GM21529 (cell line): ENCODE data around the gene GNPAT.
A peak's percentile ranks its signal among the peaks of the same experiment; 100 is the strongest.

Source experiments
- ATAC-seq: cut with Tn5 transposase; IDR thresholded peaks from one replicate; pipeline ENCODE4 v1.9.1; 2021; ENCODE audit not compliant: unreplicated experiment

GNPAT gene

DNA sequence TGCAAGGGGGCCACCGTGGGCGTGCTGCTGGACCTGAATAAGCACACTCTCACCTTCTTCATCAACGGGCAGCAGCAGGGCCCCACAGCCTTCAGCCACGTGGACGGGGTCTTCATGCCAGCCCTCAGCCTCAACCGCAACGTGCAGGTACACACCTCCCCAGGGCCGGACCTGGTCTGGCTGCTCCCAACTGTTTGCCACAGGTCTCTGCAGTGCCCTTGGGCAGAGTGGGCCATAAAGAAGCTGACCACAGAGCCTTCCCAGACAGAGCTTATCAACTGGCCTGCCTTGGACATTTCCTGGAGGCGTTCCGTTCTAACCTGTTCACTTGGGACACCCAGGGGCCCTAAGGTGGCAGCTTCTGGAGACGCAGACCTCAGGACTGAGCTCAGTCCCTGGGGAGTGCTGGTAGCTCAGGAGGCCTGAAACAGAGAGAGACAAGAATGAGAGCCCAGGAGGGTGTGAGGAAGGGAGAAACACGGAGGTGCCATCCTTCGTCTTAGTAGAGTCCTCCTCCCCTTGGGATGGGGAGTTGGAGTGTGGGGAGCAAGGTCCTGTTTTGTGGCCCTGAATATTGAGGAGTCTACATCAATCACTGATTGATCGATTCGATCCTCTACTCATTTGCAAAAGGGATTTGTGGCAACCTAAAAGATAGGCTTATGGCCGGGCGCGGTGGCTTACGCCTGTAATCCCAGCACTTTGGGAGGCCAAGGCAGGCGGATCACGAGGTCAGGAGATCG, 27.0 kb upstream of the GNPAT start:
- no peak for ATAC-seq

DNA sequence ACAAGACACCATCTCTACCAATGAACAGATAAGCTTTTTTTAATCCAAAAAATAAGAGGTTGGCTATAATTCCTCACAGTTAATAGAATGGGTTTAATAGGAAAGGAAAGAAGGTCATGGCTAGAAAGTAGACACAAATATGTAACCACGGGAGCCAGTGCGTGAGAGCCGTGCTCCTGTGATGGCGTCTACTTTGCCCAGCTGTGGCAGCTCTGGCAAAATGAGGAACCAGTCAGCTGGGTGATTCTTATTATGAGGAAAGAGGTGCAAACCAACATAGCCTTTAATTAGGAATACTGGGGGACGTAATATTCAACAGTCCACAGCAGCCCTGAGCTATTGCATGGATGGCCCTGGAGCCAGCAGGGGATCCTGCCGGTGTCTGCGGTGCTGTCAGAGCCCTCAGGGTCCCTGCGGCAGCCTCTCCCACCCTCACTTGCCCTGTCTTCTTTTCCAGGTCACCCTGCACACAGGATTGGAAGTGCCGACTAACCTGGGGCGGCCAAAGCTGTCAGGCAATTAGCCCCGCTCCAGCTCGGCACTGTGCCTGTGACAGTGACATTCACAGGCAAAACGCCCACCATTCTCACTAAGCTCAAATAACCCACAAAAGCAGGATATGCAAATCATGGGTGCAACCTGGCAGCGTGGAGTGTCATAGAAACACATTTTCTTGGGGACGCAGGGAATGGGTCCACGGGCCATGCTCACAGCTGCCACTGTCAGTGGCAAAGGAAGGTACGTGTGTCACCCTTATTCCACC, 25.9 kb upstream of the GNPAT start:
- ATAC-seq = no peak

DNA sequence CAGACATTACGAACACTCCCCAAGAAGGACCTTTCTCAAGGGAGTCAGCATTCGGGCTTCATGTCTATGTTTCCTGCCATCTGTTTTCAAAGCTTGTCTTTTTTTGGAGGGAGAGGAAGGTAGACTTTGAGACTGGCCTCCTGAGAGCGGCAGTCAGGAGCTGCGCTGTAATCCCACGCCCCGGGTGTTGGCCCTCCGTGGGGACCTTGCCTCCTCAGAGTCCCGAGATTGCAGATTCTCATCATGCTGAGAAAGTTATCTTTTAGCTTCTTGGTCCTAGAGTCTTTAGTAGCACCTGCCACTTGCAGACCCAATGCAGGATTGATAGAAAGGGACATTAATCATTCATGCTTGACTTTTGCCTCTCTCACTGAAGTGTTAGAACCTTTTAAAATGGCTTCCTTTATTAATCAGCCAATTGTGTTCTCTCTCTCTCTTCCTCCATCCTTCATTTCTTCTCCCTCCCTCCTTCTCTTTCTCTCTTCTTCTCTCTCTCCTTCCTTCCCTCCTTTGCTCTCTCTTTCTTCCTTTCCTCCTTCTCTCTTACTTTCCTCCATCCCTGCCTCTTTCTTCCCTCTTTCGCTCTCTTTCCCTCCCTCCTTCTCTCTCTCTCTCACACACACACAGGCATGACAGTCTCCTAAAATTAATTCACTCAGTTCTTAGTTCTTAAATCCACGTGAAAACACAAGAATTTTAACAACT, 25.2 kb upstream of the GNPAT start:
- ATAC-seq = no peak

DNA sequence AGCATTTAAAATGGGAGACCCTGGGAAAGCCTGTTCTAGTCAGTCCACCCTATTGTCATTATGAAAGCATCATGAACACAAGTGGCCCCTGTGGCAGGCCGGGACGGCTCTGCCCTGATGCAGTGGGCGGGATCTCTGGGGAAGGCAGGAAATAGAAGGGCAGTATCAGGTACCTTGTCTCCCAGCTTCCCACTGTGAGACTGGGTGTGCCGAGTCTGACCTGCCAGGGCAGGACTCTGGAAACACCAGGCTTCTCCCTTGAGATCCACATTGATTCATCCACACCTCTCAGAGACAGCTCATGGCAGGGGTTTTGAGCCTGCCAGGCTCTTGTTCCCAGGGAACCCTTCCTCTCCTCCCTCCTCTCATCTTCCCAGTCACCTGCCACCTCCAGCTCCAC, 24.5 kb upstream of the GNPAT start:
- ATAC-seq = no peak

DNA sequence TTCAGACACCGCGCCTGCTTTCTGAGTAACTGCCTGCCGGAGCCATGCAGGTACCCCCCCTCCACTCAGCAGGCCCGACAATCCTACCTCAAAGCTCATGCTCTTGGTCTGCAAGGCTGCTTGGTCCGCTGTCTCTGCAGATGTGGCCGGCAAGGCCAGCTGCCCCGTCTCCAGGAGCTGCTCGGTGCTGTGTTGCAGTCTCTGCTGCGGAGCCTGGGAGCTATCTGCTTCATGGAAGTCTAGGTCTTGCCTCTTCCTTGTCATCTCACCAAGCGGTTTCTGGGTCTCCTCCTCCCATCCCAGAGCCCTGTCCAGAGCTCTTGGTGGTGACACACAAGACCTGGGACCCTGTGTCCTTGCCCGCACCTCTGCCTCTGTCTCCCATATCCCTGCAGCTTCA, 24.0 kb upstream of the GNPAT start:
- no peak for ATAC-seq

DNA sequence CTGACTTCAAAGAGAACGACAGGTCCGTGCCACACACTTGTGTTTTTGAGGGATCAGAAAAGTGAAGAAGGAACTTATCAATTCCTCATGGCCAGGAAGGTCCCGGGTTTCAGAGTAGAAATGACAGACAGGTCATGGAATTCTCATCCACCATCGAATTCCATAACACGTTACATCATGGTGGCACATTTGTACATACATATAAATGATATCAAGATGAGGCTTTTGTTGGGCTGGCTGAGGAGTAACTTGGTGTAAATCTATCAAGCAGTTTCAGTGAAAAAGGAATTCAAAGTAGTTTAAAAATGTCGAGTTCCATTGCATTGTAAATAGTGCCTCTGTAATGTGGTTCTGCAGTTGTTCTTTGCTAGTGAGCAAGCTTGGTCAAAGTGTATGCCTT, 22.9 kb upstream of the GNPAT start:
- no peak for ATAC-seq

DNA sequence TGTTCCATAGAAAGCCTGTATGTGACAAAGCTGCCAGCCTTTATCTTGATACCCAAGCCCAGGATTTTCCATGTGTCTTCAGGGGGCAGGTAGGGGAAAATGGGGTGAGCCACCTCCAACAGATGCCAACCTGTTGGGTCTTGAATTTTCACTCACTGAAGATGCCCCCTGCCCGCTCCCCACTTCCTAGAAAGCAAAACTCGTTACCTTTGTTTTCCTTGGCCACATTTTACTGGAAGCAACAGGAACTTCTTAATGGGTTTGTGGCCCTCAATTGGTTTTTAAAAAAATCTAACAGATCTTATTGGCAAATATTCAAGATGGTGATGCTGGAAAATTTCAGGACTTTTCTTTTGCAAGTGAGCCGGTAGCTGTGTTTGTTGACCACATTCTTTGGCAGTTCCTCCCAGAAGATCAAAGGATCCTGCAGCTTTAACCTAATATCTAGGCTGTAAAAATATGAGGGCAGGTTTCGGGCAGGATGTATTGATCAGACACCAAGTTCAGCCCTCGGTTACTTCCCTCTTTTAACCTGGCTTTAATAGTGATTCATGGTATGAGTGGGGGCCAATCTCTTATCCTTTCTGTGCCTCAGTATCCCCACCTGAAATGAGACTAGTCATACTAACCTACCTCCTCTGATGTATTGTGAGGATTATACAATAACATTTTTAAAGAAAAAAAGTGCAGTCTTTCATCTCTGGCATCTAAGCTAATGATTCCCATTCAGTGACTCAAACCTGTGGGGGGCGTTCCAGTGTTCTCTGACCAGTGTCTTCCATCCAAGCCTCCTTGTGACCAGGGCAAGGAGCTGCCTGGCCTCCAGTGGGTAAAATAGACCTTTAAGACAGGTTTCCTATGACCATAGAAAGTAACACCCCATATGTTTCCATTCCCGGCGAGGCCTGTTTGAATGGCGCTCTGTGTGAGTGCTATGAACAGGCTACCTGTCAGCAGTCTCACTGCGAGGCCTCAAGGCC, 21.3 kb upstream of the GNPAT start:
- no peak for ATAC-seq

DNA sequence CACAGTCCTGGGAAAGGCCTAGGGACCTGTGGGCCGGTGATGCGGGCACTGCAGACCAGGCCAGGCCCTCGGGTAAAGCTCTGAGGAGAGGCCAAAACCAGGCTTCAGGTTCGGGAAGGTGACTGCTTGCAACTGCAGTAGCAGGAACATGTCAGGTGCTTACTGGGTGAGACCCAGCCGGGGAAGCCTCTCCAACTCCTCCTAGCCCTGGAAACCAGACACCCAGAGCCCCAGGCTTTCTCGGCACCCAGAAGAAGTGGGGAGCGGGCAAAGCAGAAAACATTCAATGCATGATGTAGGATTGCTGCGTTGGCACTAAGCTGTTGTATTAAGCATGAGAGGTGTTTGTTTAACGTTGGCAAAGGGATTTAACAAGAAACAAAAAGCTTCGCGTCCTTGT, 20.2 kb upstream of the GNPAT start:
- ATAC-seq = no peak

DNA sequence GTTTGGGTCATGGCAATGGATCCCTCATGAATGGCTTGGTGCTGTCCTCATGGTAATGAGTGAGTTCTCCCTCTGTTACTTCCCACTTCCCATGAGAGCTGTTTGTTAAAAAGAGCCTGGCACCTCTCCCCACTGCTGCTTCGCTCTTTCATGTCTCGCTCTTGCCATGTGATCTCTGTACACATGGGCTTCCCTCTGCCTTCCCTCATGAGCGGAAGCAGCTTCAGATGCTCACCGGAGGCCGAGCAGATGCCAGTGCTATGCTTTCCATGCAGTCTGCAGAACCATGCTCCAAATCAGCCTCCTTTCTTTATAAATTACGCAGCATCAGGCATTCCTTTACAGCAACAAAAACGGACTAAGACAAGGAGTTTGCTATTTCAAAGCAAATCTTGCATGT, 14.9 kb upstream of the GNPAT start:
- ATAC-seq = no peak

DNA sequence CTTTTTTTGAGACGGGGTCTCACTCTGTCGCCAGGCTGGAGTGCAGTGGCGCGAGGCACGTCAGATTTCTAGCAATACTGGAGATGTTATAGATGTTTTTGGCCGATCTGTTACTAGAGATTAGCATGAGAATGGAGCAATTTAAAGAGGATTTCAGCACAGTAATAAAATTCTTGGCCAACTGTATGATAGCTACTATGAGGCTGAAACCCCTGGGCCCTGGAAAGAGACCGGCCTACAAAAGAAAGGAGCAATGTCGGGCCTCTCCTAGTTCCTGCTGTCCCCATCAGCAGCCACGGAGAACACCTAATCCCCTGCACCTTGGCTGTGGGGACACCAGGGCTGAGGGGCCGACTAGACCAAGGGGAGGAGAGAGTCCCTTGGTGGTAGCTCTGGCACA, 9.5 kb upstream of the GNPAT start:
- ATAC-seq = no peak

DNA sequence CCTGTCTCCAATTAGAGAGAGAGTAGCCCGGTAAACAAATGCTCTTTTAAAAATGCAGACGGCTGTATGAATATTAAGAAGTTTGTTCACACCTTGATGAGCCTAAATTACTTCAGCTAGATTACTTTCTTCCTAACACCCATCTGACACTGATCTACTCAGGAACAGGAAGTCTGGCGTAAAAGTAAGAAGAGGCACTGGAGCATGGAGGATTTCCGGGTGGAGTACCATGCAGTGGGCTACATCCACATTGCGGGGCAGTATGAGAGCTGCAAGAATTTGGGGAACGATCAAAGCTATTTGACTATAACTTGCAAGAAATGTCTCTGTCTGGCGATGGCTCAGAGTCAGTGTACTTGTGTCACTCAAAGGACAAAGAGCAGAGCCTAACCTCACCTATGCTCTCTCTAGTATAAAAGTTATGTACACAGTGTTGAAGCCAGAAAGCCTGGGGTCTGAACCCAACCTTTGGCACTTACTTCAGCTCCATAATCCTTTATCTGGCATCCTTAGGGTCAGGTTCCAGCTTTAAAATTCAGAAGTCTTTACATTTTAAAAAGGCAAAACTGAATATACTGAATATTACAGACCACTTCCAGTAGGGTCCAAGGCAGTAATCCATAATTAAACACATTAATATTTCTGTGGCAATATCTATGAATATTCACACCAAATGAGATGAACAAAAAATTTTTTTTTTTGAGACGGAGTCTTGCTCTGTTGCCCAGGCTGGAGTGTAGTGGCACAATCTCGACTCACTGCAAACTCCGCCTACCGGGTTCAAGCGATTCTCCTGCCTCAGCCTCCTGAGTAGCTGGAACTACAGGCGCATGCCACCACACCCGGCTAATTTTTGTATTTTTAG, 7.9 kb upstream of the GNPAT start:
- ATAC-seq = peak; percentile 76

DNA sequence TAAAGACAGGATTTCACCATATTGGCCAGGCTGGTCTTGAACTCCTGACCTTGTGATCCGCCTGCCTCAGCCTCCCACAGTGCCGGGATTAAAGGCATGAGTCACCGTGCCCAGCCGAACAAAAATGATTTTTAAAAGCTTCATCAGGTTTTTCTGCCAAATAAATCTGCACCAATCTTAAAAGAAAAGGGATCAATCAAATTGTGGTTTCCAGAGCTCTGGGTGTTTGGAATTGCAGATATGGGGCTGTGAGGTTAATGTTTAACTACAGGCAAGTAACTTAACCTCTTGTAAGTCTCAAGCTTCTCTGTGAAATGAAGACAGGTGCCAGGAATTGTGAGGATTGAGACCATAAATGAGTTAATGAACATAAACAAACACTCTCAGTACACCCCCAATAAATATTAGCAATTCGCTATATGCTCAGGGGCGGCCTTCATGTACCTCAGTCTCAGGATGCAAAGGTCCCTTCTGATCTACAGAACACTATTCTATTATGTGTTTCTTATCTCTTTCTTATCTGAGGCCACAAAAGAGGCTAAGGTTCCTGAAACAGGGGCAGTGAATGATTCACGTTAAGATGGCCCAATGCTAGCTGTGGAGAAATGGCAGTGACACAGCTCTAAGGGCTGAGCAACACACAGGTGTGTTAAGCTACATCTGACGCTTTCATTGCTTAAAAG, 7.1 kb upstream of the GNPAT start:
- no peak for ATAC-seq

DNA sequence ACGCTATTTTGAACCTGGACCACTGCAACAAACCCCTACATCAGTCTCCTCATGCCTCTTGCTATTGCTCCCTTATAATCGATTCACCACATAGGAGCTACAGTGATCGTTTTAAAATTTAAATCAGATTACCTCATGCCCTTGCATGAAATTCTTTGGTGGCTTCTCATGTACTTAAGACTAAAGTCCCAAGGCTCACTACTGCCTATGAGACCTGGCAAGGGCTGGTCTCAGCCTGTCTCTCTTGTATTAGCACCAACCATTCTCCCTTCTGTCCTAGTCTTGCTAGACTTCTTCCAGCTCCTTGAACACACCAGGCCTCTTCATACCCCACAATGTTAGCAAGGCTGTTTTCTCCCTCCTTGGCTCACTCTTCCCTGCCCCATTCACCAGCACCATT, 6.5 kb upstream of the GNPAT start:
- ATAC-seq = no peak

DNA sequence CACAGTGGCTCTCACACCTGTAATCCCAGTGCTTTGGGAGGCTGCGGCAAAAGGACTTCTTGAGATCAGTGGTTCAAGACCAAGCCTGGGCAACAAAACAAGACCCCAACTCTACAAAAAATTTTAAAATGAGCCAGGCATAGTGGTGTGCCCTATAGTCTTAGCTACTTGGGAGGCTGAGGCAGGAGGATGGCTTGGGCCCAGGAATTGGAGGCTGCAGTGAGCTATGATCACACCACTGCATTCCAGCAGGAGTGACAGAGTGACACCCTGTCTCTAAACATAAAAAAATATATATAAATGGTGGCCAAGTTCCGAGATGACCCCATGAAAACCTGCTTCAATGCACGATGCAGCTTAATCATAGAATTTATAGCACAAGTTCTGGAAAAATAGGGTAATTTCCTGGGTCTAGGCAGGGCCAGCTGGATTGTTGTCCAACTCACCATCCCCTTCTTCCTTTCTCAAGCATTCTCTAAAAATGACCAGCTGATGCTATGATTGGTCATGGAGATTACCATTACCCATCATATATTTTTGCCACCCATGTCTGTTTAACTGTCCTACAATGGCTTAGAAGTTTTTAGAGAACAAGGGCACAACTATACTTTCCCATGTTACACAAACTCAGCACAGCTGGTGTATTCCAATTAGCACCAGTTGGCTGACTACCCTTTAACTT, 5.3 kb upstream of the GNPAT start:
- ATAC-seq = no peak

DNA sequence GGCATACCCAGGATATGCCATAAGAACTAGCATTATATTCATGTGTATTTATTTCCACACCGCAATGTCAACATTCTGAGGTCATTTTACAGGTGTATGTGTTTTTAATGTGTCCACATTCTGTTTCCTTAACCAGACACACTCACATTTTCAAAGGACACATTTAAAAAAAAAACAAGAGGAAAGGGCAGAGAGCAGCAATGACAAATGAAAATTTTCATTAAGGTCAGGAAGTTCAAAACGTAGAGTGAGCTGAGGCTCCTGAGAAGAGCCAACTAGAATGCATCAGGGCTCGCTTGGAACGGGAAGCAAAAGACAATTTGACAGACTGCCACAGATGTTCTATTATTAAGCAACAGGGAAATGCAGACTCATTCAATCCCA, 4.8 kb upstream of the GNPAT start:
- ATAC-seq = no peak

DNA sequence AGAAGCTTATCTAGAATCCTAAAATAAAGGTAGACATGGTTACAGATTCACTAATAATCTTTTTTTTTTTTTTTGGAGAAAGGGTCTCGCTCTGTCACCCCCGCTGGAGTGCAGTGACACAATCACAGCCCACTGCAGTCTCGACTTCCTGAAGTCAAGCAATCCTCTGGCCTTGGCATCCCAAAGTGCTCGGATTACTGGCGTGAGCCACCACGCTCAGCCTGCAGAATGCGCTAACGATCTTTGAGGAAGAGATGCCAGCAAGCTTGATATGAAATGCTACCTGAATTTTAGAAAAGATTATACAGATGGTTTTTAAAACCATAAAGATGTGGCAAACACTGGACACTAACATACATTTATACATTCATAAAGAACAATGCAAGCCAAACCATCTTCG, 4.1 kb upstream of the GNPAT start:
- no peak for ATAC-seq

DNA sequence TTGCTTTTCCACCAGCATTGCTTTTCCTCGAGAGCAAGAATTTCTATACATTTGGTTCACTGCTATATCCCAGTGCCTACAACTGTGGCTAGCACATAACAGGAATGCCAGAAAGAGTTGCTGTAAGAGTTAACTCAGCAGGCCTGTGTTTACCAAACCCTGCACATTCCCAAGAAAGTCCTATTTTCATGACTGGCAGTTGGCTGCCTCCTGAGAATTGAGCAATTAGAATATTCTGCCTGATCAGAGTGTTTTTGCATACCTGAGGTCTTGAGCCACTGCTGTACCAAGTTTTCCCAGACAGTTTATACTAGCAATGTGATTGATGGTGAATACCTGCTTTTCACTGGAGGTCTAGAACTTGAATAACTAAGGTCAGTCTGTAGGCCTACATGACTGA, 2.7 kb upstream of the GNPAT start:
- no peak for ATAC-seq

DNA sequence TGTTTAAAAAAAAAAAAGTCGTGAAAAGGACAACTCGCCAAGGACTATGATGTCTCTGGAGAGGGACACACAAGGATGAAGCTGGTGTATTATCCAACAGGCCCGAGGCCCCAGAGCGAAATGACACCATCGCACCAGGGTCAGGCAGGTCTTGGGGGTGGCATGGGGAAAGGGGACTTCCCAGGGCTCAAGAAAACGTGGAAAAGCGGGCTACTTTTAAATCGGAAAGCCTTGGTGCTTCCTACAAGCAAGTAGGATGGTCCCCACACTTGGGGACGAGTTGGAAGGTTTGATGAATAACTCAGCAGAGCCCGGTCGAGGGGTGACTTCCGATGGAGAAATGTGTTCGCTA, 505 bp upstream of the GNPAT start:
- ATAC-seq = peak; percentile 2

DNA sequence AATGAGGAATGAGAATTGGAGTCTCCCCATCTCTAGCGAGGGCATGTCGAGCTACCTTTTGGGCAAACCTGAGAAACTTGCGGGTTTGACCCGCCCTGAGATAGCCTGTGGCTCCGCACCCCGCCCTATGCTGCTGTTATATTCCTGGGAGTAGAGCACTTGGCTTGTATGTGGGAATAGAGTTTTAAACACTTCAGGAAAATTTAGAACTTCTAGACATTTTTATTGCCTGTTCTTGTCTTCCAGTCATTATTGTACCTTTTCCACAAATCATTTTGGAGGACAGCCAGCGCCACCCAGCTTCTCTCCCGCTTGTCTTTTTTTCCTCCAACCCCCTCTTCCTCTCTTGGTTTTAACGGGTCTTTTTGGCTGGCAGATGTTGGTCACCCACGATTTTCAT, 738 bp downstream of the GNPAT start:
- ATAC-seq = peak; percentile 14
